K562 (cell line): ENCODE results near the gene PRR9. TPM values are rescaled to one million over a fixed set of nuclear protein-coding genes. Genes with fewer than 3 reads are reported as not detected.

Experiments
- ATAC-seq: fragments of 200-7000 bp; cut with Tn5 transposase; 3 replicates; pipeline ENCODE4 v1.9.1; 2020; ENCODE audit warnings: moderate library complexity
- BruUV-seq: library from RNA; stranded (reverse); fragments of 400-500 nt; replicated peaks from 2 replicates; lab custom pipeline; 2021; lab: Mats Ljungman, UMichigan
- CTCF ChIA-PET: fragments of 300-600 bp; formaldehyde crosslinking; extraction: SDS; loops from one replicate; lab custom pipeline; 2021; ENCODE audit warnings: low intra/inter-chr PET ratio; lab: Yijun Ruan, JAX
- POLR2A ChIA-PET: fragments of 300-600, 350-650 bp; sonication (Branson Sonifier 250); formaldehyde crosslinking; extraction: SDS; loops from one replicate; lab custom pipeline; 2021; ENCODE audit warnings: antibody characterized with exemption, inconsistent platforms; lab: Yijun Ruan, JAX
- DNase-seq, 4 experiments: peaks; one replicate each; pipeline versions ENCODE4 v3.0.0 to v3.0.0-alpha.2; 2011 to 2018; ENCODE audit warnings: low spot score in 3 of 4, mixed read lengths in 3 of 4; ENCODE audit errors: extremely low read depth in 1 of 4
- FAIRE-seq: peaks from 2 replicates; lab custom pipeline; 2011; peaks lifted over from hg19 to GRCh38; lab: Jason Lieb, UNC
- H2AFZ ChIP-seq: 2 replicates; pipeline ENCODE4 v1.6.0; 2011; ENCODE audit warnings: low read depth, low read length, control low read depth, inconsistent platforms
- H3K27ac ChIP-seq: fragments of 200-600 bp; 3 replicates; pipeline ENCODE4 v1.8.0; 2011; ENCODE audit warnings: low read depth, mild to moderate bottlenecking, control low read depth, inconsistent platforms, low read length, moderate library complexity, mixed read lengths; ENCODE audit errors: extremely low read depth
- H3K27me3 ChIP-seq, 2 experiments: fragments of 300-600 bp in 1 of 2; 2 replicates in 1 of 2; 3 replicates in 1 of 2; pipeline versions ENCODE4 v1.6.0 to v1.8.0; 2011; ENCODE audit warnings: inconsistent platforms in 2 of 2, low read length in 2 of 2, mild to moderate bottlenecking in 1 of 2, mixed read lengths in 1 of 2, moderate library complexity in 1 of 2; ENCODE audit not compliant: control insufficient read depth in 2 of 2, insufficient read depth in 2 of 2
- H3K36me3 ChIP-seq: fragments of 300-600 bp; 3 replicates; pipeline ENCODE4 v1.8.0; 2011; ENCODE audit warnings: mild to moderate bottlenecking, low read length, inconsistent platforms; ENCODE audit not compliant: control insufficient read depth, insufficient read depth
- H3K4me1 ChIP-seq, 2 experiments: fragments of 200-600 bp in 1 of 2; replicated peaks in 1 of 2; 2 replicates in 1 of 2; 3 replicates in 1 of 2; pipeline versions ENCODE4 v1.5.1 to v1.8.0; 2011; ENCODE audit warnings: inconsistent platforms in 2 of 2, low read length in 2 of 2, mild to moderate bottlenecking in 1 of 2, mixed read lengths in 1 of 2, moderate library complexity in 1 of 2; ENCODE audit not compliant: control insufficient read depth in 2 of 2, insufficient read depth in 2 of 2
- H3K4me2 ChIP-seq: 2 replicates; pipeline ENCODE4 v1.6.1; 2011; ENCODE audit warnings: low read length, control low read depth, inconsistent platforms, mixed read lengths; ENCODE audit not compliant: insufficient read depth
- H3K4me3 ChIP-seq: fragments of 200-600 bp; sonication (generic), shearing (Covaris generic); 2 replicates; pipeline ENCODE4 v1.5.1; 2016; ENCODE audit warnings: control low read depth, inconsistent platforms
- H3K79me2 ChIP-seq: fragments of 200-600 bp; 3 replicates; pipeline ENCODE4 v1.8.0; 2011; ENCODE audit warnings: low read length, inconsistent platforms; ENCODE audit not compliant: control insufficient read depth, insufficient read depth
- H3K9ac ChIP-seq, 2 experiments: 2 replicates each; pipeline versions ENCODE4 v1.6.0 to v1.6.1; 2011; ENCODE audit warnings: low read depth in 2 of 2, low read length in 2 of 2, control low read depth in 1 of 2, inconsistent platforms in 1 of 2, mild to moderate bottlenecking in 1 of 2, mixed read lengths in 1 of 2; ENCODE audit not compliant: insufficient read depth in 1 of 2
- H3K9me1 ChIP-seq: one replicate; pipeline ENCODE4 v1.6.0; 2011; ENCODE audit warnings: inconsistent platforms, mild to moderate bottlenecking, low read length, moderate library complexity; ENCODE audit not compliant: control insufficient read depth, insufficient read depth
- H3K9me3 ChIP-seq: replicated peaks from 2 replicates; pipeline ENCODE4 v1.5.1; 2011; ENCODE audit warnings: low read depth, low read length, inconsistent platforms; ENCODE audit not compliant: control insufficient read depth, insufficient read depth
- H4K20me1 ChIP-seq: replicated peaks from 2 replicates; pipeline ENCODE4 v1.6.1; 2011; ENCODE audit warnings: low read length, inconsistent platforms, mixed read lengths; ENCODE audit not compliant: control insufficient read depth, insufficient read depth
- NCOA4 ChIP-seq: fragments of 450-650 bp; IDR thresholded peaks from 2 replicates; pipeline ENCODE4 v1.6.1; 2018; ENCODE audit warnings: mild to moderate bottlenecking; ENCODE audit not compliant: partially characterized antibody
- POLR3A ChIP-seq: IDR thresholded peaks from 2 replicates; pipeline ENCODE4 v1.6.1; 2011; ENCODE audit warnings: borderline replicate concordance, mild to moderate bottlenecking, moderate library complexity; ENCODE audit not compliant: insufficient read length, insufficient read depth; ENCODE audit errors: extremely low read depth
- SMC3 ChIP-seq: conservative IDR thresholded peaks from 2 replicates; pipeline ENCODE4 v1.6.1; 2011; ENCODE audit warnings: low read depth, low read length, improper control_type of control experiment; ENCODE audit not compliant: insufficient read depth
- WGBS: fragments of 100-300 bp; shearing (Covaris generic); methylation state at CpG from one replicate; pipeline ENCODE4 v1.1.6; 2016; ENCODE audit warnings: low coverage, mixed read lengths; ENCODE audit not compliant: insufficient coverage; ENCODE audit errors: missing lambda C conversion rate; 5-methylcytosine and 5-hydroxymethylcytosine counted together
- in situ Hi-C: fragments of 300-500 bp; cut with MboI; formaldehyde crosslinking; loops from 4 replicates; pipeline ENCODE4 v1.15.0; 2018; ENCODE audit warnings: inconsistent platforms, mixed read lengths
- intact Hi-C: fragments of 100-400 bp; cut with micrococcal nuclease; formaldehyde crosslinking; loops from 2 replicates; pipeline ENCODE4 v1.14.2; 2022
- polyA plus RNA-seq, 8 experiments: library from polyadenylated mRNA; depleted of rRNA in 4 of 8; stranded (reverse) in 5 of 8; unstranded in 3 of 8; fragments of >200 nt; fragmentation: Nextera tagmentation in 2 of 8; fragmentation: Illumina TruSeq in 1 of 8; extraction: Ambion mirVana in 2 of 8; extraction: Trizol in 1 of 8; gene quantifications; 2 replicates each; pipeline versions ENCODE4 v1.2.1 to v1.2.3, GENCODE V29; 2011 to 2014; ENCODE audit warnings: inconsistent platforms in 1 of 8, missing spikeins in 1 of 8
- total RNA-seq, 7 experiments: library from RNA; depleted of rRNA in 6 of 7; stranded (reverse); fragments of >200 nt in 6 of 7; fragmentation: Illumina TruSeq in 2 of 7; extraction: Trizol in 2 of 7; gene quantifications; 2 replicates each; pipeline versions ENCODE4 v1.2.1 to v1.2.3, GENCODE V29; 2011 to 2021; ENCODE audit warnings: low replicate concordance in 1 of 7
- TF ChIP-seq, protein P1 (sequence below): IDR thresholded peaks from 2 replicates; pipeline ENCODE4 v1.6.1; 2011; ENCODE audit not compliant: insufficient read length; ENCODE audit errors: extremely low read depth
- TF ChIP-seq, protein P2 (sequence below), 2 experiments: IDR thresholded peaks in 1 of 2; conservative IDR thresholded peaks in 1 of 2; 2 replicates each; pipeline ENCODE4 v1.6.1; 2016; ENCODE audit warnings: low read depth in 2 of 2, mild to moderate bottlenecking in 1 of 2, missing compliant biosample characterization in 1 of 2, missing genetic modification characterization in 1 of 2, moderate library complexity in 1 of 2

PRR9 gene
- total and polyA plus RNA-seq, 9 of the 15 experiments (the other 6 are each of a cell fraction or from before 2014, with no cell fraction given): 0.14 to 1.4 (median 0.24) TPM; not detected in 1

DNA sequence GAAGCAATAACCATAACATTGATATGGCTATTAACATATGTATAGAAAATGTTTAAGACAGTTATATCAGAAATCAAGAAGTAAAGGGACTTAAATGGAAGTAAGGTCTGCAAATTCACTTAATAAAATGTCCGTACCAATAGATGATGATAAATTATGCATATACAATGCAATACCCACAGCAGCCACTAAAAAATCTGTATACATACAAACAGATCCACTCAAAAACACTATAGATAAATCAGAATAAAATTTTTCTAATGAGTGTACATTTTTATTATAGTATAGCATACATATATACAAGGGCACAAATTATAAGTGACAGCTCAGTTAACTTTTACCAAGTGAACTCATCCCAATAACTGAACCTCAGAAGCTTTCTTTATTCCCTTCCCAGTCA, 48.1 kb downstream of the PRR9 start:
- H3K27ac ChIP-seq: no peak overlapping the region
- H3K9me1 ChIP-seq: no peaks in the 10 kb centered on the region
- TF ChIP-seq SMC3 (no peak), NCOA4 (no peak), POLR3A (no peak)
- TF ChIP-seq, protein P1, sequence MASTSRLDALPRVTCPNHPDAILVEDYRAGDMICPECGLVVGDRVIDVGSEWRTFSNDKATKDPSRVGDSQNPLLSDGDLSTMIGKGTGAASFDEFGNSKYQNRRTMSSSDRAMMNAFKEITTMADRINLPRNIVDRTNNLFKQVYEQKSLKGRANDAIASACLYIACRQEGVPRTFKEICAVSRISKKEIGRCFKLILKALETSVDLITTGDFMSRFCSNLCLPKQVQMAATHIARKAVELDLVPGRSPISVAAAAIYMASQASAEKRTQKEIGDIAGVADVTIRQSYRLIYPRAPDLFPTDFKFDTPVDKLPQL: no peak
- TF ChIP-seq, protein P2, sequence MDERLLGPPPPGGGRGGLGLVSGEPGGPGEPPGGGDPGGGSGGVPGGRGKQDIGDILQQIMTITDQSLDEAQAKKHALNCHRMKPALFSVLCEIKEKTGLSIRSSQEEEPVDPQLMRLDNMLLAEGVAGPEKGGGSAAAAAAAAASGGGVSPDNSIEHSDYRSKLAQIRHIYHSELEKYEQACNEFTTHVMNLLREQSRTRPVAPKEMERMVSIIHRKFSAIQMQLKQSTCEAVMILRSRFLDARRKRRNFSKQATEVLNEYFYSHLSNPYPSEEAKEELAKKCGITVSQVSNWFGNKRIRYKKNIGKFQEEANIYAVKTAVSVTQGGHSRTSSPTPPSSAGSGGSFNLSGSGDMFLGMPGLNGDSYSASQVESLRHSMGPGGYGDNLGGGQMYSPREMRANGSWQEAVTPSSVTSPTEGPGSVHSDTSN (CRISPR knock-in tag; IDR thresholded peaks at IDR 0.05; ENCODE audit: low read depth): no peak
- TF ChIP-seq, protein P2 (tag; conservative IDR thresholded peaks at IDR 0.05; ENCODE audit: low read depth): no peak
- no peak overlapping the region for H3K4me2 ChIP-seq
- in situ Hi-C loops (no loop called here), intact Hi-C loops (no loop called here)
- H3K36me3 ChIP-seq: no peaks in the 10 kb centered on the region
- H3K79me2 ChIP-seq: no peaks in the 10 kb centered on the region
- no peak for ATAC-seq
- no peaks in the 10 kb centered on the region; the same call in 1 of the 2 replicates for H4K20me1 ChIP-seq
- peaks cover 28 to 31% of the 10 kb centered on the region in 2 experiments for H3K27me3 ChIP-seq
- no peak overlapping the region for H3K4me3 ChIP-seq
- ChIA-PET CTCF (no interaction called here), POLR2A (no interaction called here)
- H3K9ac ChIP-seq: no peak overlapping the region
- BruUV-seq: no TSS peak
- peaks cover 0 to 8% of the 10 kb centered on the region in 2 experiments; a peak in 2 of 5 replicates for H3K4me1 ChIP-seq
- FAIRE-seq: no peak
- no peak for DNase-seq
- WGBS: 5% methylated on average over 1 of the region's 1 CpG
- H3K9me3 ChIP-seq: no peaks in the 10 kb centered on the region
- no peak overlapping the region for H2AFZ ChIP-seq

Other genes starting within 250 kb of the PRR9 start
Only the 7 nearest of the 19 such genes appear.
- gene SPRR2E, start 123.1 kb upstream of the PRR9 start, total RNA-seq (2014; rRNA removed): not detected in 2 replicates
- not detected in 2 replicates for gene SPRR2E, start 123.1 kb upstream of the PRR9 start, total RNA-seq (2014; rRNA removed; fragmentation: Illumina TruSeq; extraction: Trizol)
- not detected in 2 replicates for gene SPRR2E, start 123.1 kb upstream of the PRR9 start, total RNA-seq (2015; rRNA removed; fragmentation: Illumina TruSeq; extraction: Trizol)
- not detected in 2 replicates for gene SPRR2E, start 123.1 kb upstream of the PRR9 start, total RNA-seq (2021)
- not detected in 2 replicates for gene SPRR2E, start 123.1 kb upstream of the PRR9 start, polyA plus RNA-seq (2011; rRNA removed)
- not detected in 2 replicates for gene SPRR2E, start 123.1 kb upstream of the PRR9 start, polyA plus RNA-seq (2014; fragmentation: Illumina TruSeq; extraction: Trizol)
- gene SPRR2E, start 123.1 kb upstream of the PRR9 start, polyA plus RNA-seq (2014; fragmentation: Nextera tagmentation; extraction: Ambion mirVana): not detected
- not detected in 2 replicates for gene SPRR2E, start 123.1 kb upstream of the PRR9 start, polyA plus RNA-seq (2014; rRNA removed)
- gene SPRR2F, start 104.1 kb upstream of the PRR9 start, total RNA-seq (2014; rRNA removed): 0.33 TPM in 1 of 2 replicates, not detected in the other
- gene SPRR2F, start 104.1 kb upstream of the PRR9 start, total RNA-seq (2014; rRNA removed; fragmentation: Illumina TruSeq; extraction: Trizol): 0.22 and 0.41 TPM in 2 replicates
- not detected in 2 replicates for gene SPRR2F, start 104.1 kb upstream of the PRR9 start, total RNA-seq (2015; rRNA removed; fragmentation: Illumina TruSeq; extraction: Trizol)
- 0.76 TPM in 1 of 2 replicates, not detected in the other for gene SPRR2F, start 104.1 kb upstream of the PRR9 start, total RNA-seq (2021)
- not detected in 2 replicates for gene SPRR2F, start 104.1 kb upstream of the PRR9 start, polyA plus RNA-seq (2011; rRNA removed)
- gene SPRR2F, start 104.1 kb upstream of the PRR9 start, polyA plus RNA-seq (2014; fragmentation: Illumina TruSeq; extraction: Trizol): 0.29 and 0.39 TPM in 2 replicates
- 1 to 10 TPM; 1.9 to 2.0 TPM for gene SPRR2F, start 104.1 kb upstream of the PRR9 start, polyA plus RNA-seq (2014; fragmentation: Nextera tagmentation; extraction: Ambion mirVana)
- 0.35 and 0.41 TPM in 2 replicates for gene SPRR2F, start 104.1 kb upstream of the PRR9 start, polyA plus RNA-seq (2014; rRNA removed)
- gene SPRR2G, start 66.7 kb upstream of the PRR9 start, total RNA-seq (2014; rRNA removed): not detected in 2 replicates
- gene SPRR2G, start 66.7 kb upstream of the PRR9 start, total RNA-seq (2014; rRNA removed; fragmentation: Illumina TruSeq; extraction: Trizol): not detected in 2 replicates
- not detected in 2 replicates for gene SPRR2G, start 66.7 kb upstream of the PRR9 start, total RNA-seq (2015; rRNA removed; fragmentation: Illumina TruSeq; extraction: Trizol)
- not detected in 2 replicates for gene SPRR2G, start 66.7 kb upstream of the PRR9 start, total RNA-seq (2021)
- gene SPRR2G, start 66.7 kb upstream of the PRR9 start, polyA plus RNA-seq (2011; rRNA removed): not detected in 2 replicates
- not detected in 2 replicates for gene SPRR2G, start 66.7 kb upstream of the PRR9 start, polyA plus RNA-seq (2014; fragmentation: Illumina TruSeq; extraction: Trizol)
- gene SPRR2G, start 66.7 kb upstream of the PRR9 start, polyA plus RNA-seq (2014; fragmentation: Nextera tagmentation; extraction: Ambion mirVana): not detected
- not detected in 2 replicates for gene SPRR2G, start 66.7 kb upstream of the PRR9 start, polyA plus RNA-seq (2014; rRNA removed)
- not detected in 2 replicates for gene LELP1, start 14.2 kb upstream of the PRR9 start, total RNA-seq (2014; rRNA removed)
- not detected in 2 replicates for gene LELP1, start 14.2 kb upstream of the PRR9 start, total RNA-seq (2014; rRNA removed; fragmentation: Illumina TruSeq; extraction: Trizol)
- gene LELP1, start 14.2 kb upstream of the PRR9 start, total RNA-seq (2015; rRNA removed; fragmentation: Illumina TruSeq; extraction: Trizol): not detected in 2 replicates
- not detected in 2 replicates for gene LELP1, start 14.2 kb upstream of the PRR9 start, total RNA-seq (2021)
- gene LELP1, start 14.2 kb upstream of the PRR9 start, polyA plus RNA-seq (2011; rRNA removed): not detected in 2 replicates
- not detected in 2 replicates for gene LELP1, start 14.2 kb upstream of the PRR9 start, polyA plus RNA-seq (2014; fragmentation: Illumina TruSeq; extraction: Trizol)
- gene LELP1, start 14.2 kb upstream of the PRR9 start, polyA plus RNA-seq (2014; fragmentation: Nextera tagmentation; extraction: Ambion mirVana): not detected
- not detected in 2 replicates for gene LELP1, start 14.2 kb upstream of the PRR9 start, polyA plus RNA-seq (2014; rRNA removed)
- not detected in 2 replicates for gene LORICRIN, start 42.1 kb downstream of the PRR9 start, total RNA-seq (2014; rRNA removed)
- not detected in 2 replicates for gene LORICRIN, start 42.1 kb downstream of the PRR9 start, total RNA-seq (2014; rRNA removed; fragmentation: Illumina TruSeq; extraction: Trizol)
- gene LORICRIN, start 42.1 kb downstream of the PRR9 start, total RNA-seq (2015; rRNA removed; fragmentation: Illumina TruSeq; extraction: Trizol): not detected in 2 replicates
- not detected in 2 replicates for gene LORICRIN, start 42.1 kb downstream of the PRR9 start, total RNA-seq (2021)
- gene LORICRIN, start 42.1 kb downstream of the PRR9 start, polyA plus RNA-seq (2011; rRNA removed): not detected in 2 replicates
- not detected in 2 replicates for gene LORICRIN, start 42.1 kb downstream of the PRR9 start, polyA plus RNA-seq (2014; fragmentation: Illumina TruSeq; extraction: Trizol)
- gene LORICRIN, start 42.1 kb downstream of the PRR9 start, polyA plus RNA-seq (2014; fragmentation: Nextera tagmentation; extraction: Ambion mirVana): not detected
- gene LORICRIN, start 42.1 kb downstream of the PRR9 start, polyA plus RNA-seq (2014; rRNA removed): not detected in 2 replicates
- gene PGLYRP3, start 95.4 kb downstream of the PRR9 start, total RNA-seq (2014; rRNA removed): not detected in 2 replicates
- gene PGLYRP3, start 95.4 kb downstream of the PRR9 start, total RNA-seq (2014; rRNA removed; fragmentation: Illumina TruSeq; extraction: Trizol): not detected in 2 replicates
- gene PGLYRP3, start 95.4 kb downstream of the PRR9 start, total RNA-seq (2015; rRNA removed; fragmentation: Illumina TruSeq; extraction: Trizol): not detected in 2 replicates
- not detected in 2 replicates for gene PGLYRP3, start 95.4 kb downstream of the PRR9 start, total RNA-seq (2021)
- not detected in 2 replicates for gene PGLYRP3, start 95.4 kb downstream of the PRR9 start, polyA plus RNA-seq (2011; rRNA removed)
- gene PGLYRP3, start 95.4 kb downstream of the PRR9 start, polyA plus RNA-seq (2014; fragmentation: Illumina TruSeq; extraction: Trizol): not detected in 2 replicates
- not detected for gene PGLYRP3, start 95.4 kb downstream of the PRR9 start, polyA plus RNA-seq (2014; fragmentation: Nextera tagmentation; extraction: Ambion mirVana)
- not detected in 2 replicates for gene PGLYRP3, start 95.4 kb downstream of the PRR9 start, polyA plus RNA-seq (2014; rRNA removed)
- not detected in 2 replicates for gene PGLYRP4, start 131.3 kb downstream of the PRR9 start, total RNA-seq (2014; rRNA removed)
- gene PGLYRP4, start 131.3 kb downstream of the PRR9 start, total RNA-seq (2014; rRNA removed; fragmentation: Illumina TruSeq; extraction: Trizol): not detected in 2 replicates
- gene PGLYRP4, start 131.3 kb downstream of the PRR9 start, total RNA-seq (2015; rRNA removed; fragmentation: Illumina TruSeq; extraction: Trizol): not detected in 2 replicates
- 0.13 and 0.22 TPM in 2 replicates for gene PGLYRP4, start 131.3 kb downstream of the PRR9 start, total RNA-seq (2021)
- gene PGLYRP4, start 131.3 kb downstream of the PRR9 start, polyA plus RNA-seq (2011; rRNA removed): 0.06 and 0.08 TPM in 2 replicates
- 0.07 TPM in 1 of 2 replicates, not detected in the other for gene PGLYRP4, start 131.3 kb downstream of the PRR9 start, polyA plus RNA-seq (2014; fragmentation: Illumina TruSeq; extraction: Trizol)
- under 1 TPM in 1 of 2 experiments, not detected in 1; 0.11 TPM for gene PGLYRP4, start 131.3 kb downstream of the PRR9 start, polyA plus RNA-seq (2014; fragmentation: Nextera tagmentation; extraction: Ambion mirVana)
- gene PGLYRP4, start 131.3 kb downstream of the PRR9 start, polyA plus RNA-seq (2014; rRNA removed): not detected in 2 replicates